HG02885 (cell line): ENCODE measurements around the gene COX4I1.

Experiments
- ATAC-seq: cut with Tn5 transposase; IDR thresholded peaks from one replicate; pipeline ENCODE4 v1.9.1; 2021; ENCODE audit warnings: mild to moderate bottlenecking; ENCODE audit not compliant: unreplicated experiment, poor library complexity

Gene COX4I1

GRCh38 chr16:85838381-85838780 is 38.9 kb downstream of the COX4I1 start:
- ATAC-seq: no peak

- no peak for ATAC-seq
These were observed 39.5 kb downstream of the COX4I1 start for GRCh38 chr16:85838876-85839585.

- no peak for ATAC-seq
These were observed 40.3 kb downstream of the COX4I1 start for GRCh38 chr16:85839681-85840240.

GRCh38 chr16:85840395-85840794 is 40.9 kb downstream of the COX4I1 start:
- no peak for ATAC-seq

GRCh38 chr16:85840801-85841200 is 41.3 kb downstream of the COX4I1 start:
- ATAC-seq: no peak

GRCh38 chr16:85842435-85842834 is 42.9 kb downstream of the COX4I1 start:
- ATAC-seq: no peak

- no peak for ATAC-seq
These were observed 43.4 kb downstream of the COX4I1 start for GRCh38 chr16:85842848-85843247.

GRCh38 chr16:85843471-85844168 is 44.1 kb downstream of the COX4I1 start:
- no peak for ATAC-seq

GRCh38 chr16:85844169-85844481 is 44.6 kb downstream of the COX4I1 start:
- no peak for ATAC-seq

- ATAC-seq: no peak
These were observed 45.3 kb downstream of the COX4I1 start for GRCh38 chr16:85844786-85845185.

GRCh38 chr16:85845266-85845665 is 45.8 kb downstream of the COX4I1 start:
- ATAC-seq: no peak

- no peak for ATAC-seq
These were observed 47.0 kb downstream of the COX4I1 start for GRCh38 chr16:85846461-85846860.

GRCh38 chr16:85847036-85847435 is 47.5 kb downstream of the COX4I1 start:
- no peak for ATAC-seq

GRCh38 chr16:85847681-85848601 is 48.4 kb downstream of the COX4I1 start:
- no peak for ATAC-seq

- no peak for ATAC-seq
These were observed 49.5 kb downstream of the COX4I1 start for GRCh38 chr16:85848986-85849385.

GRCh38 chr16:85849388-85849787 is 49.9 kb downstream of the COX4I1 start:
- ATAC-seq: no peak

GRCh38 chr16:85850344-85850880 is 50.9 kb downstream of the COX4I1 start:
- no peak for ATAC-seq

- ATAC-seq: no peak
These were observed 51.7 kb downstream of the COX4I1 start for GRCh38 chr16:85851034-85851785.

- ATAC-seq: no peak
These were observed 54.4 kb downstream of the COX4I1 start for GRCh38 chr16:85853547-85854545.
